Ascending aorta (tissue), 2 donors: ENCODE measurements around the gene SIRT5. TPM values are rescaled to one million over a fixed set of nuclear protein-coding genes. Genes with fewer than 3 reads are reported as not detected.

ENCODE experiments used
- DNase-seq, 2 donors: peaks; one replicate each; pipeline ENCODE4 v3.0.0-alpha.2; 2019; ENCODE audit warnings: low spot score in 2 of 2
- H3K27ac ChIP-seq, 2 donors: fragments of 200-600 bp; sonication (generic); one replicate each; pipeline ENCODE4 v1.5.1; 2016 to 2017; ENCODE audit warnings: mild to moderate bottlenecking in 1 of 2
- H3K27me3 ChIP-seq: fragments of 200-600 bp; sonication (generic); one replicate; pipeline ENCODE4 v1.5.1; 2017
- H3K36me3 ChIP-seq, 2 donors: fragments of 200-600 bp; sonication (generic); one replicate each; pipeline ENCODE4 v1.5.1; 2016
- H3K4me1 ChIP-seq, 2 donors: fragments of 200-600 bp; sonication (generic); one replicate each; pipeline ENCODE4 v1.5.1; 2016 to 2017; ENCODE audit warnings: mild to moderate bottlenecking in 1 of 2
- H3K4me3 ChIP-seq, 2 donors: fragments of 200-600 bp; sonication (generic); one replicate each; pipeline ENCODE4 v1.5.1; 2016 to 2017; ENCODE audit warnings: mild to moderate bottlenecking in 1 of 2
- H3K9me3 ChIP-seq, 2 donors: fragments of 200-600 bp; sonication (generic); one replicate each; pipeline ENCODE4 v1.5.1; 2016
- CTCF ChIP-seq, 3 experiments: fragments of 200-600 bp in 2 of 3; fragments of 450-650 bp in 1 of 3; sonication (generic) in 2 of 3; IDR thresholded peaks; one replicate each; pipeline ENCODE4 v1.5.1; 2016 to 2019; ENCODE audit warnings: antibody characterized with exemption in 3 of 3, mild to moderate bottlenecking in 1 of 3, moderate library complexity in 1 of 3
- intact Hi-C: fragments of 100-400 bp; cut with DNase I; formaldehyde crosslinking; loops from one replicate; pipeline ENCODE4 v1.15.1; 2023
- total RNA-seq: library from RNA; depleted of rRNA; stranded (reverse); fragments of >200 nt; gene quantifications from one replicate; pipeline ENCODE4 v1.1.0, GENCODE V29; 2016

SIRT5 gene
- total RNA-seq, 1 donor from 2014 or later: 3.0 TPM

GRCh38 chr6:13597073-13597472, 22.7 kb downstream of the SIRT5 start:
- intact Hi-C loops: no loop called here
- no peak overlapping the region for H3K4me3 ChIP-seq
- no peak for DNase-seq
- no peaks in the 10 kb centered on the region for H3K9me3 ChIP-seq
- no peaks in the 10 kb centered on the region for H3K4me1 ChIP-seq
- H3K36me3 ChIP-seq: peaks cover 32 to 70% of the 10 kb centered on the region in 2 donors
- no peaks in the 10 kb centered on the region for H3K27me3 ChIP-seq
- TF ChIP-seq CTCF (IDR thresholded peaks at IDR 0.05): no peak
- no peak overlapping the region for H3K27ac ChIP-seq

- H3K9me3 ChIP-seq: no peaks in the 10 kb centered on the region
- H3K27ac ChIP-seq: no peak overlapping the region
- H3K36me3 ChIP-seq: peaks cover 27 to 64% of the 10 kb centered on the region in 2 donors
- no peak for TF ChIP-seq CTCF (IDR thresholded peaks at IDR 0.05)
- no peaks in the 10 kb centered on the region for H3K27me3 ChIP-seq
- no peaks in the 10 kb centered on the region for H3K4me1 ChIP-seq
- no peak for DNase-seq
- intact Hi-C loops: no loop called here
- no peak overlapping the region for H3K4me3 ChIP-seq
Observed at GRCh38 chr6:13600036-13600435, 25.6 kb downstream of the SIRT5 start.

GRCh38 chr6:13604135-13604534, 29.7 kb downstream of the SIRT5 start:
- intact Hi-C loops: no loop called here
- TF ChIP-seq CTCF (IDR thresholded peaks at IDR 0.05): no peak
- Histone ChIP-seq H3K4me3 (no peak overlapping the region), H3K27ac (no peak overlapping the region), H3K9me3 (no peaks in the 10 kb centered on the region), H3K36me3 (peaks cover 9 to 44% of the 10 kb centered on the region in 2 donors), H3K27me3 (no peaks in the 10 kb centered on the region), H3K4me1 (no peaks in the 10 kb centered on the region)
- no peak for DNase-seq

GRCh38 chr6:13604546-13605416, 30.4 kb downstream of the SIRT5 start:
- Histone ChIP-seq H3K27ac (no peak overlapping the region), H3K27me3 (no peaks in the 10 kb centered on the region), H3K4me1 (no peaks in the 10 kb centered on the region), H3K36me3 (peaks cover 5 to 44% of the 10 kb centered on the region in 2 donors), H3K9me3 (no peaks in the 10 kb centered on the region), H3K4me3 (no peak overlapping the region)
- TF ChIP-seq CTCF (IDR thresholded peaks at IDR 0.05): no peak
- DNase-seq: no peak
- intact Hi-C loops: no loop called here

- Histone ChIP-seq H3K27me3 (no peaks in the 10 kb centered on the region), H3K4me1 (no peaks in the 10 kb centered on the region), H3K4me3 (no peak overlapping the region), H3K36me3 (peaks cover 2 to 37% of the 10 kb centered on the region in 2 donors), H3K27ac (no peak overlapping the region), H3K9me3 (no peaks in the 10 kb centered on the region)
- intact Hi-C loops: no loop called here
- no peak for DNase-seq
- TF ChIP-seq CTCF (IDR thresholded peaks at IDR 0.05): no peak
Observed at GRCh38 chr6:13605634-13606033, 31.2 kb downstream of the SIRT5 start.
